MCF 10A (cell line): ENCODE data around the gene HELZ. TPM values are rescaled to one million over a fixed set of nuclear protein-coding genes. Genes with fewer than 3 reads are reported as not detected.
"Not testable (repeated sequence)": the region's sequence is repeated elsewhere in the genome, so short reads cannot be mapped to it uniquely, and the experiment has no call there.

Experiments used
- BruUV-seq: library from RNA; stranded (reverse); fragments of 400-500 nt; replicated peaks from 2 replicates; lab custom pipeline; 2021; lab: Mats Ljungman, UMichigan
- CTCF ChIA-PET: fragments of 300-600 bp; sonication (Branson Sonifier 250); formaldehyde crosslinking; extraction: SDS; loops from one replicate; lab custom pipeline; 2021; ENCODE audit warnings: antibody characterized with exemption, inconsistent platforms; lab: Yijun Ruan, JAX
- POLR2A ChIA-PET: fragments of 300-600, 350-650 bp; sonication (Branson Sonifier 250); formaldehyde crosslinking; extraction: SDS; loops from one replicate; lab custom pipeline; 2020; ENCODE audit warnings: antibody characterized with exemption, inconsistent platforms; lab: Yijun Ruan, JAX
- DNase-seq: peaks from one replicate; pipeline ENCODE4 v3.0.0-alpha.2; 2018; ENCODE audit not compliant: unreplicated experiment
- H3K27ac Mint-ChIP-seq: one replicate; pipeline ENCODE4 v1.8.0; 2022; ENCODE audit warnings: mild to moderate bottlenecking, low read depth, mixed read lengths; ENCODE audit not compliant: unreplicated experiment
- H3K27me3 Mint-ChIP-seq: one replicate; pipeline ENCODE4 v1.8.0; 2022; ENCODE audit warnings: mixed read lengths; ENCODE audit not compliant: insufficient read depth, unreplicated experiment
- H3K36me3 Mint-ChIP-seq: one replicate; pipeline ENCODE4 v1.8.0; 2022; ENCODE audit warnings: mild to moderate bottlenecking, moderate library complexity, mixed read lengths; ENCODE audit not compliant: insufficient read depth, unreplicated experiment
- H3K4me1 Mint-ChIP-seq: one replicate; pipeline ENCODE4 v1.8.0; 2022; ENCODE audit warnings: mixed read lengths; ENCODE audit not compliant: insufficient read depth, unreplicated experiment
- H3K4me3 Mint-ChIP-seq: one replicate; pipeline ENCODE4 v1.8.0; 2022; ENCODE audit warnings: mild to moderate bottlenecking, moderate library complexity, mixed read lengths; ENCODE audit not compliant: unreplicated experiment
- H3K9me3 Mint-ChIP-seq: one replicate; pipeline ENCODE4 v1.8.0; 2022; ENCODE audit warnings: mixed read lengths; ENCODE audit not compliant: unreplicated experiment
- intact Hi-C: fragments of 100-400 bp; cut with micrococcal nuclease; formaldehyde crosslinking; loops from 2 replicates; pipeline ENCODE4 v1.14.1; 2022
- total RNA-seq: library from RNA; stranded (reverse); gene quantifications from 2 replicates; pipeline ENCODE4 v1.2.3, GENCODE V29; 2022
- TF ChIP-seq, protein P1 (sequence below): fragments of 200-600 bp; IDR thresholded peaks from one replicate; pipeline ENCODE4 v1.8.0; 2022; ENCODE audit warnings: antibody characterized with exemption, mild to moderate bottlenecking; ENCODE audit not compliant: unreplicated experiment

The HELZ gene
- total RNA-seq, 1 experiment from 2014 or later: 71.7 TPM

DNA sequence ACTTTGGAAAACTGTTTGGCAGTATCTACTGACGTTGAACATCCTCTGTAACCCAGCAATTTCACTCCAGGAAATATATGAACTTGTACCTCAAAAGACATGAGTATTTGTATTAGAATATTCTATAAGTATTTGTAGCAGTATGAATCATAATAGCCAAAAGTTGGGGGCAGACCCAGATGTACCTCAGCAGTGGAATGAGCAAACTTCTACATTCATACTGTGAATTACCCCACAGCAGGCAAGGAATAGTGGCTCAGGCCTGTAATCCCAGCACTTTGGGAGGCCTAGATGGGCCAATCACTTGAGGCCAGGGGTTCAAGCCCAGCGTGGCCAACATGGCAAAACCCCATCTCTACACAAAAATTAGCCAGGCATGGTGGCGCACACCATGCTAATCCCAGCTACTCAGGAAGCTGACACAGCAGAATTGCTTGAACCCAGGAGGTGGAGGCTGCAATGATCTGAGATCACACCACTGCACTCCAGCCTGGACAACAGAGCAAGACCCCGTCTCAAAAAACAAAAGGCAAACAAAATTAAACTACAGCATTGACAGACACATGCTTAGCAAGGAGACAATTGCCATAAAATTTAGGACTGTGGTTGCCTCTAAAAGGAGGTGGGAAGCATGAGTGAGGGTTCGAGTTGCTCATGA is 11.2 kb upstream of the HELZ start:
- Mint-ChIP-seq H3K27ac (no peak overlapping the region), H3K4me1 (peaks cover 19% of the 10 kb centered on the region), H3K4me3 (no peak overlapping the region), H3K27me3 (no peaks in the 10 kb centered on the region), H3K9me3 (no peaks in the 10 kb centered on the region), H3K36me3 (peaks cover 5% of the 10 kb centered on the region)
- intact Hi-C loops: no loop called here
- no peak for DNase-seq
- TF ChIP-seq, protein P1, sequence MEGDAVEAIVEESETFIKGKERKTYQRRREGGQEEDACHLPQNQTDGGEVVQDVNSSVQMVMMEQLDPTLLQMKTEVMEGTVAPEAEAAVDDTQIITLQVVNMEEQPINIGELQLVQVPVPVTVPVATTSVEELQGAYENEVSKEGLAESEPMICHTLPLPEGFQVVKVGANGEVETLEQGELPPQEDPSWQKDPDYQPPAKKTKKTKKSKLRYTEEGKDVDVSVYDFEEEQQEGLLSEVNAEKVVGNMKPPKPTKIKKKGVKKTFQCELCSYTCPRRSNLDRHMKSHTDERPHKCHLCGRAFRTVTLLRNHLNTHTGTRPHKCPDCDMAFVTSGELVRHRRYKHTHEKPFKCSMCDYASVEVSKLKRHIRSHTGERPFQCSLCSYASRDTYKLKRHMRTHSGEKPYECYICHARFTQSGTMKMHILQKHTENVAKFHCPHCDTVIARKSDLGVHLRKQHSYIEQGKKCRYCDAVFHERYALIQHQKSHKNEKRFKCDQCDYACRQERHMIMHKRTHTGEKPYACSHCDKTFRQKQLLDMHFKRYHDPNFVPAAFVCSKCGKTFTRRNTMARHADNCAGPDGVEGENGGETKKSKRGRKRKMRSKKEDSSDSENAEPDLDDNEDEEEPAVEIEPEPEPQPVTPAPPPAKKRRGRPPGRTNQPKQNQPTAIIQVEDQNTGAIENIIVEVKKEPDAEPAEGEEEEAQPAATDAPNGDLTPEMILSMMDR: no peak
- BruUV-seq: no TSS peak
- POLR2A ChIA-PET: interaction anchor here (0.5 to 3.9 kb wide), 4 partner anchors 25 to 122 kb away, joined by 3 to 31 read pairs (median 4); no protein-coding TSS in a partner anchor
- CTCF ChIA-PET: interaction anchor here (1.0 kb wide), 1 partner anchor 35 kb away, joined by 5 read pairs; no protein-coding TSS in a partner anchor

DNA sequence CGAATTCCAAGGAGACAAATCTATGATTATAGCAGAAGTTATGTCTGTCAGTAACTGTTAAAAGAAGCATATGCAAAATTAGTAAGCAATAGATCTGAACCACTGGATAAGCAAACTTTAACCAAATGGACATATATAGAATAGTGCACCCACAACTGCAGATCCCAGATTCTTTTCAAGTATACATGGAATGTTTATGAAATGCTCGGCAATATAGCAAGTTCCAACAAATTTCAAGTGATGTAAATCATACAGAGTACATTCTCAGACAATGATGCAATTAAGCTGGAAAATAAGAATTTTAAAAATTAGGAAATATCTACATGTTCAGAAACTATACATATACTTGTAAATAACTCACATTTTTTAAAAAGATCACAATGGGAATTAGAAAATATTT is 8.4 kb upstream of the HELZ start:
- intact Hi-C loops: no loop called here
- CTCF ChIA-PET: interaction anchor here (0.6 to 1.0 kb wide), 4 partner anchors 11 to 352 kb away, joined by 3 to 4 read pairs (median 3); no protein-coding TSS in a partner anchor
- Mint-ChIP-seq H3K4me1 (peaks cover 15% of the 10 kb centered on the region), H3K4me3 (no peak overlapping the region), H3K27ac (peak overlapping the region; percentile 79), H3K27me3 (no peaks in the 10 kb centered on the region), H3K36me3 (no peaks in the 10 kb centered on the region), H3K9me3 (no peaks in the 10 kb centered on the region)
- no TSS peak for BruUV-seq
- TF ChIP-seq, protein P1: no peak
- DNase-seq: peak; percentile 43
- POLR2A ChIA-PET: interaction anchor here (0.9 to 6.1 kb wide), 10 partner anchors 8 to 1258 kb away, joined by 3 to 68 read pairs (median 4); partner anchors contain the start of genes HELZ and PRKAR1A

DNA sequence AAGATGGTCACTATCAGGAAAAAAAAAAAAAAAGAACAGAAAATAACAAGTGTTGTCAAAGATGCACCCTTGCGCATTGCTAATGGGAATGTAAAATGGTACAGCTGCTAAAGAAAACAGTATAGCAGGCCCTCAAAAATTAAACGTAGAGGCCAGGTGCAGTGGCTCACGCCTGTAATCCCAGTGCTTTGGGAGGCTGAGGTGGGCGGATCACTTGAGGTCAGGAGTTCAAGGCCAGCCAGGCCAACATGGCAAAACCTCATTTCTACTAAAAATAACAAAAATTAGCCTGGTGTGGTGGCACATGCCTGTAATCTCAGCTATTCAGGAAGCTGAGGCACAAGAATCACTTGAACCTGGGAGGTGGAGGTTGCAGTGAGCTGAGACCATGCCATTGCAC is 6.6 kb upstream of the HELZ start:
- H3K27me3 Mint-ChIP-seq, intact Hi-C loops, BruUV-seq, DNase-seq, H3K36me3 Mint-ChIP-seq, H3K9me3 Mint-ChIP-seq, H3K27ac Mint-ChIP-seq, H3K4me3 Mint-ChIP-seq: not testable (repeated sequence)
- ChIA-PET POLR2A (interaction anchor here (6.1 kb wide), 1 partner anchor 29 kb away, joined by 68 read pairs; no protein-coding TSS in a partner anchor), CTCF (interaction anchor here (0.6 kb wide), 1 partner anchor 137 kb away, joined by 5 read pairs; no protein-coding TSS in a partner anchor)
- H3K4me1 Mint-ChIP-seq: peaks cover 21% of the 10 kb centered on the region

DNA sequence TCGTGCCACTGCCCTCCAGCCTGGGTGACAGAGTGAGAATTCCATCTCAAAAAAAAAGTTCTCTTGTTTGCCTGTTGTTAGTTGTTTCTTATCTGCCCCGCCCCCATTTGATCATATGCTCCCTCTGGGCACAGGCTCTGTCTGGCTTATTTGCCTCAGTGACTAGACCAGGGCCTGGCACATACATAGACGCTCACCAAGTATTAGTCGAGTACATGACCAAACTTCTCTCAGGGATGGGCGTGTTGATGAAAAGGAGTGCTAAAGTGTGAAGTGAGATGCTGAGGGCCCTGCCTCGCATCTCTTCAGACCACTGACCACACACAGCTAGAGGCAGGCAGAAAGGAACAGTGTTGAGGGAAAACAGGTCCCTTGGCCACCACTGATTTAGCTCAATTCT is 3.3 kb upstream of the HELZ start:
- intact Hi-C loops: loop anchor here (10.0 kb wide), 1 partner anchor 117 kb away; the partner anchor contains the start of gene PSMD12
- TF ChIP-seq, protein P1: no peak
- H3K27me3 Mint-ChIP-seq: no peaks in the 10 kb centered on the region
- no peaks in the 10 kb centered on the region for H3K9me3 Mint-ChIP-seq
- POLR2A ChIA-PET: interaction anchor here (1.1 to 2.4 kb wide), 4 partner anchors 14 to 117 kb away, joined by 3 to 21 read pairs (median 6); no protein-coding TSS in a partner anchor
- DNase-seq: no peak
- CTCF ChIA-PET: interaction anchor here (0.6 to 1.2 kb wide), 2 partner anchors 27 to 39 kb away, joined by 3 to 4 read pairs; no protein-coding TSS in a partner anchor
- H3K4me3 Mint-ChIP-seq: peak overlapping the region; percentile 29
- H3K4me1 Mint-ChIP-seq: peaks cover 27% of the 10 kb centered on the region
- H3K27ac Mint-ChIP-seq: peak overlapping the region; percentile 91
- peaks cover 4% of the 10 kb centered on the region for H3K36me3 Mint-ChIP-seq
- no TSS peak for BruUV-seq
